ENCODE measurements around the gene ACSS2. TPM values are rescaled to one million over a fixed set of nuclear protein-coding genes. Genes with fewer than 3 reads are reported as not detected.

Gene ACSS2
- total RNA-seq, 1 donor: 76.4 TPM

- H3K27me3 ChIP-seq (ENCODE audit: insufficient read depth, low read length): peaks cover 29% of the 10 kb centered on the region
- no peaks in the 10 kb centered on the region for H3K79me2 ChIP-seq (ENCODE audit: insufficient read depth, low read length)
- H3K9me3 ChIP-seq (ENCODE audit: low read depth, low read length): no peaks in the 10 kb centered on the region
- H3K4me1 ChIP-seq (ENCODE audit: insufficient read depth, low read length): no peaks in the 10 kb centered on the region
- H3K4me2 ChIP-seq (ENCODE audit: insufficient read depth, low read length): peak overlapping the region; percentile 77
- H3K36me3 ChIP-seq (ENCODE audit: insufficient read depth, low read length): no peaks in the 10 kb centered on the region
- H2AFZ ChIP-seq (ENCODE audit: low read length): peak overlapping the region; percentile 35
- no peaks in the 10 kb centered on the region for H4K20me1 ChIP-seq (ENCODE audit: insufficient read depth, low read length)
- no peak for DNase-seq (ENCODE audit: insufficient read length, low spot score, missing footprints)
- peak overlapping the region; percentile 54 for H3K4me3 ChIP-seq (ENCODE audit: insufficient read depth, low read length)
- TF ChIP-seq CTCF (IDR thresholded peaks at IDR 0.05; ENCODE audit: extremely low read depth, low read depth, low read length): peak; percentile 45
- H3K27ac ChIP-seq (ENCODE audit: low read depth, low read length): no peak overlapping the region
Measured at GRCh38 chr20:34834459-34834893, 41.9 kb upstream of the ACSS2 start.

GRCh38 chr20:34842143-34842542, 34.3 kb upstream of the ACSS2 start:
- H3K36me3 ChIP-seq (ENCODE audit: insufficient read depth, low read length): no peaks in the 10 kb centered on the region
- H3K4me2 ChIP-seq (ENCODE audit: insufficient read depth, low read length): no peak overlapping the region
- no peaks in the 10 kb centered on the region for H3K27me3 ChIP-seq (ENCODE audit: insufficient read depth, low read length)
- no peaks in the 10 kb centered on the region for H3K9me3 ChIP-seq (ENCODE audit: low read depth, low read length)
- no peak overlapping the region for H2AFZ ChIP-seq (ENCODE audit: low read length)
- no peak overlapping the region for H3K27ac ChIP-seq (ENCODE audit: low read depth, low read length)
- DNase-seq (ENCODE audit: insufficient read length, low spot score, missing footprints): no peak
- no peaks in the 10 kb centered on the region for H3K79me2 ChIP-seq (ENCODE audit: insufficient read depth, low read length)
- no peaks in the 10 kb centered on the region for H3K4me1 ChIP-seq (ENCODE audit: insufficient read depth, low read length)
- no peak overlapping the region for H3K4me3 ChIP-seq (ENCODE audit: insufficient read depth, low read length)
- TF ChIP-seq CTCF (IDR thresholded peaks at IDR 0.05; ENCODE audit: extremely low read depth, low read depth, low read length): no peak
- H4K20me1 ChIP-seq (ENCODE audit: insufficient read depth, low read length): no peaks in the 10 kb centered on the region

DNA sequence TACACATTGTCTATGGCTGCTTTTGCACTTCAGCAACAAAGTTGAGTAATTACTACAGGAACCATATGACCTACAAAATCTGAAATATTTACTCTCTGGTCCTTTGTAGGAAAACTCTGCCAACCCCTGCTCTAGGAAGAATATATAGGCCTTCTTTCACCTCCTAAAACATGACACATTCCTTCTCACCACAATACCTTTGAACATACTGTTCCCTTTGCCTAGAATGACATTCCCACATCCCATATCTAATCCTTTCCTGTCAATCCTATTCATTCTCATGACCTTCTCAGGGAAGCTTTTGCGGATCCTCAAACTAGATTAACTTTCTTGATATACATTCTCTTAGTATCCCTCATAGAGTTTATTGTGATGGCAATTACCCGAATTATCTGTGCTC, 33.0 kb upstream of the ACSS2 start:
- H4K20me1 ChIP-seq (ENCODE audit: insufficient read depth, low read length): no peaks in the 10 kb centered on the region
- TF ChIP-seq CTCF (IDR thresholded peaks at IDR 0.05; ENCODE audit: extremely low read depth, low read depth, low read length): no peak
- H3K27me3 ChIP-seq (ENCODE audit: insufficient read depth, low read length): no peaks in the 10 kb centered on the region
- no peak overlapping the region for H3K27ac ChIP-seq (ENCODE audit: low read depth, low read length)
- no peaks in the 10 kb centered on the region for H3K4me1 ChIP-seq (ENCODE audit: insufficient read depth, low read length)
- no peaks in the 10 kb centered on the region for H3K79me2 ChIP-seq (ENCODE audit: insufficient read depth, low read length)
- peaks cover 5% of the 10 kb centered on the region for H3K36me3 ChIP-seq (ENCODE audit: insufficient read depth, low read length)
- no peak overlapping the region for H3K4me2 ChIP-seq (ENCODE audit: insufficient read depth, low read length)
- H3K4me3 ChIP-seq (ENCODE audit: insufficient read depth, low read length): no peak overlapping the region
- no peaks in the 10 kb centered on the region for H3K9me3 ChIP-seq (ENCODE audit: low read depth, low read length)
- no peak overlapping the region for H2AFZ ChIP-seq (ENCODE audit: low read length)
- no peak for DNase-seq (ENCODE audit: insufficient read length, low spot score, missing footprints)

DNA sequence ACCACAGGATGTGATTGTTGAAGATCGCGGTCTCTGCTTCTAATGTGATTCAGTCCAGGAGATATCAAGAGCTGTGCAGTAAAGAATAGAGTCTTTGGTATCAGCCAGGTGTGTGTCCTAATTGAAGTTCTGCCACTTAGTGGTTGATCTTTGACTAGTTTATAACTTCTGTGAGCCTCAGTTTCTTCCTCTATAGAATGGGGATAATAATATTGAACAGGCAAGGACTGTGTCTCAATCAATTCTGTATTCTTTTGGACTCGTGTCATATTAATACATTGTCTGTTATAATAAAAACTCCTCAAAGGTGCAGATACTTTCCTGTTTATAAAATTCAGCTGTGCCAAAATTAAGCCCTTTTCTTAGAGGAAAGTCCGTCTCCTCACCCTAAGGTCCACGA, 27.8 kb upstream of the ACSS2 start:
- H3K4me3 ChIP-seq (ENCODE audit: insufficient read depth, low read length): no peak overlapping the region
- TF ChIP-seq CTCF (IDR thresholded peaks at IDR 0.05; ENCODE audit: extremely low read depth, low read depth, low read length): no peak
- no peaks in the 10 kb centered on the region for H3K79me2 ChIP-seq (ENCODE audit: insufficient read depth, low read length)
- H3K4me2 ChIP-seq (ENCODE audit: insufficient read depth, low read length): no peak overlapping the region
- no peaks in the 10 kb centered on the region for H3K4me1 ChIP-seq (ENCODE audit: insufficient read depth, low read length)
- peaks cover 28% of the 10 kb centered on the region for H3K36me3 ChIP-seq (ENCODE audit: insufficient read depth, low read length)
- H4K20me1 ChIP-seq (ENCODE audit: insufficient read depth, low read length): no peaks in the 10 kb centered on the region
- H3K27me3 ChIP-seq (ENCODE audit: insufficient read depth, low read length): no peaks in the 10 kb centered on the region
- no peak for DNase-seq (ENCODE audit: insufficient read length, low spot score, missing footprints)
- no peak overlapping the region for H2AFZ ChIP-seq (ENCODE audit: low read length)
- H3K27ac ChIP-seq (ENCODE audit: low read depth, low read length): no peak overlapping the region
- no peaks in the 10 kb centered on the region for H3K9me3 ChIP-seq (ENCODE audit: low read depth, low read length)
